Daoy (cell line): ENCODE measurements around the gene ASIC4. TPM values are rescaled to one million over a fixed set of nuclear protein-coding genes. Genes with fewer than 3 reads are reported as not detected.

Source experiments
- total RNA-seq: library from RNA; depleted of rRNA; stranded (reverse); fragments of >200 nt; shearing (Covaris generic); gene quantifications from 2 replicates; pipeline ENCODE4 v1.2.3, GENCODE V29; 2014; rRNA removed

Gene ASIC4
- total RNA-seq, 1 experiment from 2014 or later: not detected

Other genes starting within 250 kb of the ASIC4 start
- gene DNAJB2, start 235.1 kb upstream of the ASIC4 start, total RNA-seq: 19.9 and 20.2 TPM in 2 replicates
- gene PTPRN, start 205.1 kb upstream of the ASIC4 start, total RNA-seq: 0.21 and 1.3 TPM in 2 replicates
- not detected in 2 replicates for gene RESP18, start 181.7 kb upstream of the ASIC4 start, total RNA-seq
- 72.1 and 94.6 TPM in 2 replicates for gene DNPEP, start 126.6 kb upstream of the ASIC4 start, total RNA-seq
- gene DES, start 96.1 kb upstream of the ASIC4 start, total RNA-seq: 0.17 and 0.77 TPM in 2 replicates
- 4.9 and 18.4 TPM in 2 replicates for gene SPEG, start 79.6 kb upstream of the ASIC4 start, total RNA-seq
- gene GMPPA, start 15.6 kb upstream of the ASIC4 start, total RNA-seq: 30.0 and 47.6 TPM in 2 replicates
- gene CHPF, start 29.3 kb downstream of the ASIC4 start, total RNA-seq: 51.1 and 69.0 TPM in 2 replicates
- 2.4 and 2.5 TPM in 2 replicates for gene TMEM198, start 29.5 kb downstream of the ASIC4 start, total RNA-seq
- 45.3 and 58.2 TPM in 2 replicates for gene OBSL1, start 57.1 kb downstream of the ASIC4 start, total RNA-seq
- gene INHA, start 57.8 kb downstream of the ASIC4 start, total RNA-seq: 0.36 and 0.80 TPM in 2 replicates
- 14.0 and 16.9 TPM in 2 replicates for gene STK11IP, start 83.4 kb downstream of the ASIC4 start, total RNA-seq
- 2.3 and 2.4 TPM in 2 replicates for gene SLC4A3, start 113.1 kb downstream of the ASIC4 start, total RNA-seq